GM12878 (cell line): ENCODE measurements around the gene MARCHF4.

Experiments
- ATF2 ChIP-seq: IDR thresholded peaks from 2 replicates; pipeline ENCODE4 v1.6.1; 2012; ENCODE audit warnings: low read length, inconsistent platforms
- CTCF ChIP-seq, 3 experiments: IDR thresholded peaks in 2 of 3; conservative IDR thresholded peaks in 1 of 3; 2 replicates each; pipeline ENCODE4 v1.5.1; 2011; ENCODE audit warnings: low read depth in 3 of 3, low read length in 3 of 3, mild to moderate bottlenecking in 3 of 3, control low read depth in 2 of 3, moderate library complexity in 2 of 3, inconsistent platforms in 1 of 3, mixed read lengths in 1 of 3; ENCODE audit not compliant: control insufficient read depth in 2 of 3, insufficient read depth in 1 of 3; ENCODE audit errors: extremely low read depth in 1 of 3
- EP300 ChIP-seq, 2 experiments: fragments of 150-350 bp in 1 of 2; IDR thresholded peaks; 2 replicates each; pipeline ENCODE4 v1.6.1; 2011 to 2012; ENCODE audit warnings: low read depth in 2 of 2, low read length in 2 of 2, borderline replicate concordance in 1 of 2, improper control_type of control experiment in 1 of 2, inconsistent platforms in 1 of 2; ENCODE audit not compliant: control insufficient read depth in 1 of 2
- GATAD2B ChIP-seq: fragments of 450-650 bp; conservative IDR thresholded peaks from 2 replicates; pipeline ENCODE4 v1.6.1; 2017; ENCODE audit warnings: low read depth, mild to moderate bottlenecking, moderate library complexity
- LARP7 ChIP-seq: fragments of 450-650 bp; IDR thresholded peaks from 2 replicates; pipeline ENCODE4 v1.6.1; 2017; ENCODE audit warnings: mild to moderate bottlenecking
- POLR2AphosphoS5 ChIP-seq: IDR thresholded peaks from 2 replicates; pipeline ENCODE4 v1.6.1; 2011; ENCODE audit warnings: mild to moderate bottlenecking, low read length, inconsistent platforms
- PRDM15 ChIP-seq: fragments of 450-650 bp; formaldehyde crosslinking; IDR thresholded peaks from 2 replicates; pipeline ENCODE4 v1.4.0; 2020; ENCODE audit warnings: mild to moderate bottlenecking, moderate library complexity
- REST ChIP-seq: IDR thresholded peaks from 2 replicates; pipeline ENCODE4 v1.6.1; 2012; ENCODE audit warnings: mild to moderate bottlenecking, low read depth, low read length
- SMC3 ChIP-seq: IDR thresholded peaks from 2 replicates; pipeline ENCODE4 v1.6.1; 2011; ENCODE audit warnings: low read length, improper control_type of control experiment, borderline replicate concordance
- SREBF2 ChIP-seq: IDR thresholded peaks from 2 replicates; pipeline ENCODE4 v1.6.1; 2012; ENCODE audit warnings: mild to moderate bottlenecking, low read length
- TCF7 ChIP-seq: IDR thresholded peaks from 2 replicates; pipeline ENCODE4 v1.6.1; 2014; ENCODE audit warnings: antibody characterized with exemption, borderline replicate concordance
- USF2 ChIP-seq: IDR thresholded peaks from 2 replicates; pipeline ENCODE4 v1.6.1; 2011; ENCODE audit warnings: low read depth, low read length, improper control_type of control experiment, borderline replicate concordance
- ZNF274 ChIP-seq: IDR thresholded peaks from one replicate; pipeline ENCODE4 v1.8.0; 2011; ENCODE audit not compliant: insufficient read length, insufficient read depth

- TF ChIP-seq CTCF (IDR thresholded peaks at IDR 0.05 in 2 of 3, conservative IDR thresholded peaks at IDR 0.05 in 1 of 3; ENCODE audit: control insufficient read depth in 2 of 3, extremely low read depth in 1 of 3, insufficient read depth in 1 of 3, low read depth in 3 of 3, low read length in 3 of 3) (no peak), EP300 (IDR thresholded peaks at IDR 0.05; ENCODE audit: borderline replicate concordance in 1 of 2, control insufficient read depth in 1 of 2, low read depth in 2 of 2, low read length in 2 of 2) (no peak), TCF7 (no peak), USF2 (no peak), LARP7 (no peak), SMC3 (no peak), ATF2 (no peak), GATAD2B (no peak), PRDM15 (no peak), ZNF274 (no peak), SREBF2 (no peak), REST (no peak), POLR2AphosphoS5 (no peak)
Measured at GRCh38 chr2:216405588-216405987, 33.3 kb upstream of the MARCHF4 start.
